GM21786 (cell line): ENCODE results near the gene CNOT2.
"Not testable (repeated sequence)": the region's sequence is repeated elsewhere in the genome, so short reads cannot be mapped to it uniquely, and the experiment has no call there.

Experiments
- ATAC-seq: cut with Tn5 transposase; IDR thresholded peaks from one replicate; pipeline ENCODE4 v1.9.1; 2021; ENCODE audit not compliant: unreplicated experiment

Gene CNOT2

GRCh38 chr12:70304684-70305555 lies 61.7 kb downstream of the CNOT2 start:
- not testable (repeated sequence) for ATAC-seq

GRCh38 chr12:70305794-70306193 lies 62.6 kb downstream of the CNOT2 start:
- ATAC-seq: no peak

- ATAC-seq: no peak
Observed at GRCh38 chr12:70306676-70307075, 63.4 kb downstream of the CNOT2 start.

DNA sequence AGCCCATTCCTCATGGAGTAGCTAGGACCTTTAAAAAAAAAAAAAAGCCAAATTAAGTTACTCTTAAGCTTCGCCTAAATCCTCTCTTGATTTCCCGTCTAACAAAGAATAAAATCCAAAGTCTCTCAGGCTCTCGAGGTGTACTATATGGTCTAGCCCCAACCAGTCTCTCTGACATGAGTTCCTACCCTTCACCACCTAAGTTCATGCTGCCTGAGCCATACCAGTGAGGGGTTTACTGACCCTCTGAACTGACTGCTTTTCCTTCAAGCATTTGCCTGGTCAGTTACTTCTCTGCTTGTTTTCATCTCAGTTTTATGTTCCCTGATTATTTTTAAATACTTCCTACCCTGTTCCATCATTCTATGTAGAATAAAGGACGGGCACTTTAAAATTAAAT lies 64.6 kb downstream of the CNOT2 start:
- no peak for ATAC-seq

- ATAC-seq: no peak
Observed at GRCh38 chr12:70309348-70309747, 66.1 kb downstream of the CNOT2 start.

GRCh38 chr12:70314145-70314544 lies 70.9 kb downstream of the CNOT2 start:
- no peak for ATAC-seq

GRCh38 chr12:70317781-70318180 lies 74.5 kb downstream of the CNOT2 start:
- ATAC-seq: peak; percentile 93

DNA sequence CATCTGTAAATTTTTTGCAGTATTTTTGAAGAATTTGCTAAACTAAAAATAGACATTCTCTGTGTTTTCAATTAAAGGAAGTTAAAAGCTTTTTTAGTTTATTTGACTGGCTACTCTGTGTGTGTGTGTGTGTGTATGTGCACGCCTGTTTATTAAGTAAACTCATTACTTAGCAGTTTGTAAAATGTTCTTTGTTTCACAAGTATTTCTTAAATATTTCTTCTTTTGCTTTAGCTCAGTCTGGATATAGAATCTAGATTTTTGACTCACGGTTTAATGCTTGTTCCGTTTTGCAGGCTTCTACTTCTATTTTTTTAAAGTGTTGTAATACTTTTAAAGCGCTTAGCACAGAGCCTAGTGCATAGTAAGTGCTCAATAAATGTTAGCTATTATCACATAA lies 76.4 kb downstream of the CNOT2 start:
- no peak for ATAC-seq

DNA sequence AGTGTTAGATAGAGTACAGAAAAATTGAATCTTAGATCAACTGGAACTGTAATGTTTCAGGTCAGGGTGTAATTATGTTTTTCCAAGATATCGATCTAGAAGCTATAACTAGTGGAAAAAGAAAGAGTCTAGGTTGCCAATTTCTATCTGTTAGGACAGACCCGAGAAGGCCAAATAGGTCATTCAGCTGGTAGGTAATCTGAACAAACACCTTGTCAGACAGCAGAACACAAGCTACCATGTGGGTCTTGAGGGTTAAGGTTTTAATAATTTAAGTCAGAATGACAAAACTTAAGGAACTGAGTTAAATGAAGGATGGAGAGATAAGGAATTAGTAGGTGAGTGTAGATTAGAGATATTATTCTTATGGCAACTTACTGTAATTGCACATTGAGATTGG lies 78.0 kb downstream of the CNOT2 start:
- no peak for ATAC-seq

- no peak for ATAC-seq
Observed at GRCh38 chr12:70327541-70327940, 84.3 kb downstream of the CNOT2 start.

- ATAC-seq: no peak
Observed at GRCh38 chr12:70329728-70330127, 86.5 kb downstream of the CNOT2 start.

DNA sequence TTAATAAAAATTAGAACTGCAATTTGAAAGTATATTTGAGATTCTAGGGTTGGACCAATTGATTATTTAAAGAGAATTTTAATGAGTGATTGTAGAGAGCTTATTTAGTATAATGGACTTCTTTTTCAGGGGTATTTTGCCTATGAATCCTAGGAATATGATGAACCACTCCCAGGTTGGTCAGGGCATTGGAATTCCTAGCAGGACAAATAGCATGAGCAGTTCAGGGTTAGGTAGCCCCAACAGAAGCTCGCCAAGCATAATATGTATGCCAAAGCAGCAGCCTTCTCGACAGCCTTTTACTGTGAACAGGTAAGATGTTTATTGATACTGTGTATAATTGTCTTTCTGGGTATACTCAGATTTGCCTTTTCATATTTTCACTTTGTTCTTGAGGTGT lies 86.9 kb downstream of the CNOT2 start:
- no peak for ATAC-seq

DNA sequence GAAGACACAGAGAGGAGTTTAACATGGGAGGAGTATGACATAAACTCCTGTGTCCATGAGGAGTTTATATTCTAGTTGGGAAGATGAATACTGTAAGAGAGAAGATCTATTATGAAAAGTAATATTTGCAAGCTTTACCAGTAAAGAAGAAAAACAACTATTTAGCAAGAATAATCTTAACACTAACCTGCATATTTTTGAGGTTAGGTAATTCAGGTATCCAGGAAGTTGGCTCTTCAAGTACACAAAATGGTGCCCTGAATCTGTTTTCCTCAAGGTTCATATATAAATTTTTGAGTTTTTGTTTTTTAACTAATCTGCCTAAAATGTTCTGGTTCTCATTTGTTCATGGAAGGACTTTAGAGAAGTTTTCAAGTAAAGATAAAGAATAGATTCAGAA lies 89.0 kb downstream of the CNOT2 start:
- ATAC-seq: no peak

GRCh38 chr12:70334742-70335141 lies 91.5 kb downstream of the CNOT2 start:
- ATAC-seq: no peak

GRCh38 chr12:70338531-70338930 lies 95.3 kb downstream of the CNOT2 start:
- no peak for ATAC-seq

DNA sequence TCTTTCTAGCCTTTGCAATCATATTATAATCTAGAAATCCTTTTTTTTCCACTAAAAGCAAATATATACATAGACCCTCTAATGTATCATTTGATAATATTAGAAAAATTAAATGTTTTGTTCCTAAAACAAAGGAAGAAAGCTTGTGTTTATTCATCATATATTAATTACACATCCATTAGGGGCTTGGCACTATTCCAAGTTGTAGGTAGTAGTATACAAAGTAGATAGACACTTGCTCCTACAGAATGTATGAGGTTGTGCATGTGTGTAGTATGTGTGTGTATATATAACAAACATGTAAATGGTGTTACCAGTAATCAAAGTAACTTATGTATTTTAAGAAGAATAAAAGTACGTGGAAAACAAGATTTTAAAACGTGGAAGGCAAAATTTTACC lies 107.8 kb downstream of the CNOT2 start:
- ATAC-seq: no peak

DNA sequence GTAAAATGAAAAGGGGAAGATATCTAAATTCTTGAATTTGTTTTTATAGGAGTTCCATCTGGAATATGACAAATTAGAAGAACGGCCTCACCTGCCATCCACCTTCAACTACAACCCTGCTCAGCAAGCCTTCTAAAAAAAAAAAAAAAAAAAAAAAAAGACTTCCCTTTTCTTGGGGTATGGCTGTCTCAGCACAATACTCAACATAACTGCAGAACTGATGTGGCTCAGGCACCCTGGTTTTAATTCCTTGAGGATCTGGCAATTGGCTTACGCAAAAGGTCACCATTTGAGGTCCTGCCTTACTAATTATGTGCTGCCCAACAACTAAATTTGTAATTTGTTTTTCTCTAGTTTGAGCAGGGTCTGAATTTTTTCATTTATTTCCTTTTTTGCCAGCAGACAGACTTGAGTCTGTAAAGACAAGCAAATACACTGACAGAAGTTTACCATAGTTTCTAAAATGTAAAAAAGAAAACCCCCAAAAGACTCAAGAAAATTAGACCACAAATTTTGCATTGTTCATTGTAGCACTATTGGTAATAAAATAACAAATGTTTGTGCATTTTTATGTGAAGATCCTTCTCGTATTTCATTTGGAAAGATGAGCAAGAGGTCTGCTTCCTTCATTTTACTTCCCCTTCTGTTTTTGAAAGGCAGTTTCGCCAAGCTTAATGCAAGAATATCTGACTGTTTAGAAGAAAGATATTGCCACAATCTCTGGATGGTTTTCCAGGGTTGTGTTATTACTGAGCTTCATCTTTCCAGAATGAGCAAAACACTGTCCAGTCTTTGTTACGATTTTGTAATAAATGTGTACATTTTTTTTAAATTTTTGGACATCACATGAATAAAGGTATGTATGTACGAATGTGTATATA lies 110.8 kb downstream of the CNOT2 start:
- ATAC-seq: no peak

DNA sequence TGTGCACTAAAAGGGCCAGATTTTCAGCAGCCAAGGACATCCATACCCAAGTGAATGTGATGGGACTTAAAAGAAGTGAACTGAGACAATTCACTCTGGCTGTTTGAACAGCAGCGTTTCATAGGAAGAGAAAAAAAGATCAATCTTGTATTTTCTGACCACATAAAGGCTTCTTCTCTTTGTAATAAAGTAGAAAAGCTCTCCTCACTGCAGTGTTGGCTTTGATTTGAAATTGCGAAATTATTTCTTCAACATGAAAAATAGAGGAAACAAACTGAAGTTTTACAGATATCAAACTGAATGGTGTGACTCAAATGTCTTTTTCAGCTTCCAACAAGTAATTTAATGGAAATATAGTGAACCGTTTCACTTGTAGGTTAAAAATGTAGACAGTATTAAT lies 111.6 kb downstream of the CNOT2 start:
- no peak for ATAC-seq

DNA sequence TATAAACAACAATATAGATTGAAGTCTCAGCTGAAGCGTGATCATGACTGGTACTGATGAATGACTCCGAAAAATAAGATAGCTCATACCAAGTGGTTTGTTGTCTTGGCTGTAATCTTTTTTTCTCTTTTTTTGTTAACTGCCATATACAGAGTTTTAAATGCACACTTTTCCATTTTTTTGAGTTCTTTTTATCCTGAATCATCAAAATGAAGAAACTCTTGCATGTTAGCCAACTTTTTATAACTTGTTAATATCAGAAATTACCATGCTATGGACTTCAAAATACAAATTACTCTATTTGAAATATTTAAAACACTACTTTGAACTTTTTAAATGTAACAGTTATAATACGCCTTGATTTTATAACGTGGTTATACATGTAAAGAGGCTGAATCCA lies 112.7 kb downstream of the CNOT2 start:
- ATAC-seq: no peak

DNA sequence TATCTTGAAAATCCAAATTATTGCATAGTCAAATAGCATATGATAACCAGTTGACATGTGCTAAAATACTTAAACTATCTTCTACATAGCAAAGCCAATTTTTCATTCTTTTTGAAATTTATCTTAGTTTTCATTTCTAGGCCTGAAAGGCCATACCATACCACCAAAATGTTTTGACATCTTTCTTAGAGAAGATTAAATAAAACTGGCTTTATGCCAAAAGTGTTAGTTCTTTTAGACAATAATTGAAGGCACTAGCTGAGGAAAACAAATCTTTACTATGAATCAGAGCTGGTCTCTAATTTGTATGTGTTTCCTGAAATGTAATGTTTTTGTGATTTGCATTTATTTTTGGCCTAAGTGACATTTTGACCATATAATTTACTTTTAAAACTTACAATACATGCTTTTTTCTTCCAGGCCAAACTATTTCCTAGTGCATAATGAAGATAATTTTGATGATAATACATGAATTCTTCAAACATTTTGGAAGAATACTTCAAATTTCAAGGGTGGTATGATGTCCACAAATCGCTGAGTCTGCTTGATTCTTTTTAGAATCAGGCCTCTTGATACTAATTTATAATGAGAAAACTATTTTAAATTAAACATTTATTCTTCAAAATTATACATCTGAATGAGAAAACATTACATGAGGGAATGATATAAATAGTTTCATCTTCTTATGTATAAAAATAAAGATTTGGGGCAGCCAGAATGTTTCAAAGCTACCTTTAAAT lies 116.4 kb downstream of the CNOT2 start:
- ATAC-seq: no peak

DNA sequence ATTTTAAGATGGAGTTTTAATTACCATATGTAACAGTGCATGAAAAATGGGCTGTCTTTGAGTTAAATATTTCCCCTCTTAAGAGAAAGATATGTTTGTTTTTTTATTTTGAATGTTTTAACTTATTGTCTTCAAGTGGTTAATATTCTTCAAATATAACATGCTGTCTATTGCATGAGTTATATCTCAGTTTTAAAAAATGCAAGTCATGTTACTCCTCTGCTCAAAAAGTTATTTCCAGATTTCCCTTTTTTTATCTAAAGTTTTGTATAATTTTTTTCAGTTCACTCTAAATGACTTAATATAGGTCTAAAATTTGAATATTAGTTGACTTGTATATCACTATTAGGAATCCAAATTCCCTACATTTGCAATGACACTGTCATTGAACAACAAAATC lies 117.0 kb downstream of the CNOT2 start:
- no peak for ATAC-seq
